SK-N-SH (cell line): ENCODE results near the gene PROM1. TPM values are rescaled to one million over a fixed set of nuclear protein-coding genes. Genes with fewer than 3 reads are reported as not detected.

Experiments
- CTCF ChIA-PET: fragments of 300-600, 350-600 bp; formaldehyde crosslinking; extraction: SDS; loops from one replicate; lab custom pipeline; 2021; lab: Yijun Ruan, JAX
- POLR2A ChIA-PET: fragments of 350-600 bp; sonication (Branson Sonifier 250); formaldehyde crosslinking; extraction: SDS; loops from one replicate; lab custom pipeline; 2020; ENCODE audit warnings: antibody characterized with exemption, inconsistent platforms; lab: Yijun Ruan, JAX
- DNase-seq: peaks from one replicate; pipeline ENCODE4 v3.0.0; 2012
- H2AFZ ChIP-seq: fragments of 200-600 bp; sonication (generic); 2 replicates; pipeline ENCODE4 v1.8.1; 2016; ENCODE audit warnings: antibody characterized with exemption, mild to moderate bottlenecking, low read depth
- H3F3A ChIP-seq: fragments of 200-600 bp; sonication (generic); replicated peaks from 2 replicates; pipeline ENCODE3; 2016; ENCODE audit warnings: antibody characterized with exemption, mild to moderate bottlenecking; ENCODE audit not compliant: insufficient read depth
- H3K27ac ChIP-seq, 2 experiments: fragments of 200-500 bp in 1 of 2; fragments of 200-600 bp in 1 of 2; sonication (Bioruptor generic) in 1 of 2; sonication (generic), shearing (Covaris generic) in 1 of 2; 2 replicates each; pipeline versions ENCODE4 v1.5.1 to v1.6.1; 2014 to 2016; ENCODE audit warnings: low read depth in 2 of 2, inconsistent platforms in 1 of 2, low read length in 1 of 2, mild to moderate bottlenecking in 1 of 2, mixed read lengths in 1 of 2
- H3K27me3 ChIP-seq: fragments of 200-600 bp; sonication (generic), shearing (Covaris generic); 2 replicates; pipeline ENCODE4 v1.6.1; 2016; ENCODE audit warnings: mixed run types; ENCODE audit not compliant: insufficient read depth
- H3K36me3 ChIP-seq, 2 experiments: fragments of 200-500 bp in 1 of 2; fragments of 200-600 bp in 1 of 2; sonication (Bioruptor generic) in 1 of 2; sonication (generic) in 1 of 2; replicated peaks in 1 of 2; 2 replicates each; pipeline versions ENCODE3 to v1.5.1; 2014 to 2016; ENCODE audit warnings: low read length in 1 of 2, mild to moderate bottlenecking in 1 of 2; ENCODE audit not compliant: insufficient read depth in 2 of 2, control insufficient read depth in 1 of 2
- H3K4me1 ChIP-seq, 2 experiments: fragments of 200-500 bp in 1 of 2; fragments of 200-600 bp in 1 of 2; sonication (Bioruptor generic) in 1 of 2; sonication (generic), shearing (Covaris generic) in 1 of 2; 2 replicates each; pipeline versions ENCODE4 v1.5.1 to v1.6.1; 2014 to 2016; ENCODE audit warnings: low read depth in 1 of 2, low read length in 1 of 2, mixed run types in 1 of 2; ENCODE audit not compliant: insufficient read depth in 2 of 2, control insufficient read depth in 1 of 2
- H3K4me2 ChIP-seq: fragments of 200-600 bp; sonication (generic), shearing (Covaris generic); 2 replicates; pipeline ENCODE4 v1.6.1; 2017; ENCODE audit warnings: mixed run types
- H3K4me3 ChIP-seq, 2 experiments: fragments of 200-500 bp in 1 of 2; fragments of 200-600 bp in 1 of 2; sonication (Bioruptor generic) in 1 of 2; sonication (generic), shearing (Covaris generic) in 1 of 2; 2 replicates each; pipeline versions ENCODE4 v1.5.1 to v1.8.1; 2014 to 2016; ENCODE audit warnings: low read depth in 2 of 2, inconsistent platforms in 1 of 2, low read length in 1 of 2, mild to moderate bottlenecking in 1 of 2, mixed read lengths in 1 of 2, moderate library complexity in 1 of 2
- H3K79me2 ChIP-seq: fragments of 200-600 bp; sonication (generic); 2 replicates; pipeline ENCODE4 v1.8.1; 2017; ENCODE audit warnings: mild to moderate bottlenecking; ENCODE audit not compliant: insufficient read depth
- H3K9ac ChIP-seq: fragments of 200-600 bp; sonication (generic); 2 replicates; pipeline ENCODE4 v1.6.1; 2017; ENCODE audit warnings: mixed run types
- H3K9me2 ChIP-seq: fragments of 200-600 bp; sonication (generic); 2 replicates; pipeline ENCODE4 v1.6.1; 2017; ENCODE audit warnings: mixed run types
- H3K9me3 ChIP-seq: fragments of 200-600 bp; sonication (generic); 2 replicates; pipeline ENCODE4 v1.6.1; 2017; ENCODE audit warnings: mixed run types, mild to moderate bottlenecking, moderate library complexity
- H4K20me1 ChIP-seq: fragments of 200-600 bp; sonication (generic); 2 replicates; pipeline ENCODE4 v1.6.1; 2017; ENCODE audit warnings: mild to moderate bottlenecking, mixed run types; ENCODE audit not compliant: insufficient read depth
- CHD2 ChIP-seq: fragments of 150-350 bp; IDR thresholded peaks from 2 replicates; pipeline ENCODE4 v1.6.1; 2018; ENCODE audit warnings: low read length; ENCODE audit not compliant: partially characterized antibody
- CTCF ChIP-seq: fragments of 200-600 bp; sonication (generic); IDR thresholded peaks from 2 replicates; pipeline ENCODE4 v1.6.1; 2017; ENCODE audit warnings: antibody characterized with exemption, mild to moderate bottlenecking, moderate library complexity
- ELF1 ChIP-seq: IDR thresholded peaks from 2 replicates; pipeline ENCODE4 v1.4.0; 2012
- EP300 ChIP-seq, 2 experiments: IDR thresholded peaks; 2 replicates each; pipeline versions ENCODE4 v1.4.0 to v1.6.1; 2012; ENCODE audit warnings: borderline replicate concordance in 1 of 2, low read depth in 1 of 2, low read length in 1 of 2
- EZH2phosphoT487 ChIP-seq: fragments of 200-600 bp; sonication (generic); IDR thresholded peaks from 2 replicates; pipeline ENCODE4 v1.6.1; 2017; ENCODE audit warnings: low read depth, mixed run types, mild to moderate bottlenecking, antibody characterized with exemption, moderate library complexity, borderline replicate concordance
- FOSL2 ChIP-seq: IDR thresholded peaks from 2 replicates; pipeline ENCODE4 v1.4.0; 2012; ENCODE audit warnings: low read depth, mild to moderate bottlenecking, moderate library complexity, borderline replicate concordance
- GABPA ChIP-seq: IDR thresholded peaks from 2 replicates; pipeline ENCODE4 v1.4.0; 2012; ENCODE audit warnings: low read depth, mild to moderate bottlenecking
- GATA2 ChIP-seq: sonication (generic); formaldehyde crosslinking; IDR thresholded peaks from 2 replicates; pipeline ENCODE4 v1.5.0; 2020; ENCODE audit warnings: mild to moderate bottlenecking, missing genetic modification reagents
- JUND ChIP-seq: IDR thresholded peaks from 2 replicates; pipeline ENCODE4 v1.4.0; 2012
- MAX ChIP-seq: IDR thresholded peaks from 2 replicates; pipeline ENCODE4 v1.4.0; 2012; ENCODE audit warnings: low read depth
- NRF1 ChIP-seq: IDR thresholded peaks from 2 replicates; pipeline ENCODE4 v1.6.1; 2012; ENCODE audit warnings: low read depth, mild to moderate bottlenecking, low read length
- REST ChIP-seq: IDR thresholded peaks from 2 replicates; pipeline ENCODE4 v1.6.1; 2012; ENCODE audit warnings: mild to moderate bottlenecking, low read depth, low read length, moderate library complexity
- RFX5 ChIP-seq: IDR thresholded peaks from 2 replicates; pipeline ENCODE4 v1.6.1; 2012; ENCODE audit warnings: mild to moderate bottlenecking, improper control_type of control experiment, low read length
- SIN3A ChIP-seq: IDR thresholded peaks from 2 replicates; pipeline ENCODE4 v1.6.1; 2012; ENCODE audit warnings: low read depth, mild to moderate bottlenecking, low read length, moderate library complexity, borderline replicate concordance
- SMC3 ChIP-seq: IDR thresholded peaks from 2 replicates; pipeline ENCODE4 v1.6.1; 2012; ENCODE audit warnings: low read depth, low read length, improper control_type of control experiment
- USF1 ChIP-seq: IDR thresholded peaks from 2 replicates; pipeline ENCODE4 v1.4.0; 2012; ENCODE audit warnings: low read depth, borderline replicate concordance
- USF2 ChIP-seq: fragments of 150-350 bp; IDR thresholded peaks from 2 replicates; pipeline ENCODE4 v1.6.1; 2017; ENCODE audit warnings: antibody characterized with exemption, low read length, low read depth, borderline replicate concordance
- WGBS: methylation state at CpG from one replicate; pipeline ENCODE4 v1.1.6; 2017; ENCODE audit warnings: low lambda C conversion rate; 5-methylcytosine and 5-hydroxymethylcytosine counted together
- polyA plus RNA-seq, 3 experiments: library from polyadenylated mRNA; depleted of rRNA; stranded (reverse); fragments of >200 nt; gene quantifications; 2 replicates each; pipeline ENCODE4 v1.2.3, GENCODE V29; 2012

PROM1 gene
- polyA plus RNA-seq, 1 of the 3 experiments (the other 2 are of a cell fraction): not detected

- H3K27ac ChIP-seq: no peak overlapping the region
- peaks cover 0 to 3% of the 10 kb centered on the region in 2 experiments; a peak in 2 of 4 replicates for H3K4me1 ChIP-seq
Observed at GRCh38 chr4:16131293-16131692, 47.5 kb upstream of the PROM1 start.

More at GRCh38 chr4:16131293-16131692, 47.5 kb upstream of the PROM1 start:
- Histone ChIP-seq H3K9me3 (no peaks in the 10 kb centered on the region), H3F3A (no peaks in the 10 kb centered on the region), H3K4me2 (no peak overlapping the region), H2AFZ (no peak overlapping the region), H4K20me1 (no peaks in the 10 kb centered on the region), H3K9ac (no peak overlapping the region), H3K79me2 (no peaks in the 10 kb centered on the region), H3K27me3 (no peaks in the 10 kb centered on the region; the same call in 1 of the 2 replicates), H3K4me3 (no peak overlapping the region)
- POLR2A ChIA-PET: no interaction called here
- CTCF ChIA-PET: interaction anchor here (1.1 kb wide), 1 partner anchor 75 kb away, joined by 3 read pairs; no protein-coding TSS in a partner anchor
- 60% methylated on average over 1 of the region's 1 CpG for WGBS
- TF ChIP-seq SMC3 (no peak), USF1 (no peak), MAX (no peak), NRF1 (no peak), CHD2 (no peak), FOSL2 (no peak), REST (no peak), GATA2 (CRISPR knock-in tag) (no peak), JUND (no peak), EP300 (IDR thresholded peaks at IDR 0.05; ENCODE audit: borderline replicate concordance in 1 of 2, low read depth in 1 of 2, low read length in 1 of 2) (no peak), ELF1 (no peak), RFX5 (no peak), GABPA (no peak), EZH2phosphoT487 (no peak), SIN3A (no peak), CTCF (no peak), USF2 (no peak)
- TF ChIP-seq, all 33 proteins: peak for 0
- no peak for DNase-seq
- H3K9me2 ChIP-seq: no peaks in the 10 kb centered on the region
- no peaks in the 10 kb centered on the region for H3K36me3 ChIP-seq
